Activated CD8-positive, alpha-beta T cell treated with anti-CD3 and anti-CD28 coated beads for 36 hours (primary cell): Measurements from ENCODE around the gene PIEZO1. TPM values are rescaled to one million over a fixed set of nuclear protein-coding genes. Genes with fewer than 3 reads are reported as not detected.

Experiments
- ATAC-seq: fragments of 200-7000 bp; cut with Tn5 transposase; one replicate; pipeline ENCODE4 v1.10.0; 2021; ENCODE audit warnings: mild to moderate bottlenecking, moderate library complexity
- CTCF ChIA-PET: fragments of 350-600 bp; sonication (Branson Sonifier 250); formaldehyde crosslinking; loops from one replicate; lab custom pipeline; 2021; ENCODE audit warnings: antibody characterized with exemption; lab: Charles Lee
- POLR2A ChIA-PET: fragments of 350-600 bp; sonication (Branson Sonifier 250); formaldehyde crosslinking; loops from one replicate; lab custom pipeline; 2021; ENCODE audit warnings: antibody characterized with exemption; lab: Charles Lee
- DNase-seq: peaks from one replicate; pipeline ENCODE4 v3.0.0-alpha.2; 2020
- H3K27ac Mint-ChIP-seq: one replicate; pipeline ENCODE4 v1.8.0; 2021; ENCODE audit warnings: mild to moderate bottlenecking, mixed read lengths
- H3K27me3 Mint-ChIP-seq: one replicate; pipeline ENCODE4 v1.8.0; 2021; ENCODE audit warnings: mixed read lengths
- H3K36me3 Mint-ChIP-seq: one replicate; pipeline ENCODE4 v1.8.0; 2021; ENCODE audit warnings: low read depth, mixed read lengths
- H3K4me1 Mint-ChIP-seq: one replicate; pipeline ENCODE4 v1.8.0; 2021; ENCODE audit warnings: low read depth, mixed read lengths
- H3K4me3 Mint-ChIP-seq: one replicate; pipeline ENCODE4 v1.8.0; 2021; ENCODE audit warnings: mild to moderate bottlenecking, moderate library complexity, mixed read lengths
- H3K9me3 Mint-ChIP-seq: one replicate; pipeline ENCODE4 v1.8.0; 2021; ENCODE audit warnings: mixed read lengths
- CTCF ChIP-seq: fragments of 200-600 bp; IDR thresholded peaks from one replicate; pipeline ENCODE4 v1.8.0; 2022; ENCODE audit warnings: antibody characterized with exemption, mild to moderate bottlenecking
- intact Hi-C: fragments of 100-400 bp; cut with micrococcal nuclease; formaldehyde crosslinking; loops from one replicate; pipeline ENCODE4 v1.10.0; 2022
- total RNA-seq, 2 experiments: library from RNA; stranded (reverse); gene quantifications; one replicate each; pipeline ENCODE4 v1.2.3, GENCODE V29; 2021

Gene PIEZO1
- total RNA-seq, 2 experiments from 2014 or later = 87.7 to 91.8 TPM

- POLR2A ChIA-PET = interaction anchor here (1.0 to 5.7 kb wide), 4 partner anchors 19 to 47 kb away, joined by 3 to 61 read pairs (median 4); partner anchors contain the start of genes CTU2, MVD and RNF166
- ATAC-seq = no peak
Observed at GRCh38 chr16:88684569-88685155, 100.4 kb downstream of the PIEZO1 start.

DNA sequence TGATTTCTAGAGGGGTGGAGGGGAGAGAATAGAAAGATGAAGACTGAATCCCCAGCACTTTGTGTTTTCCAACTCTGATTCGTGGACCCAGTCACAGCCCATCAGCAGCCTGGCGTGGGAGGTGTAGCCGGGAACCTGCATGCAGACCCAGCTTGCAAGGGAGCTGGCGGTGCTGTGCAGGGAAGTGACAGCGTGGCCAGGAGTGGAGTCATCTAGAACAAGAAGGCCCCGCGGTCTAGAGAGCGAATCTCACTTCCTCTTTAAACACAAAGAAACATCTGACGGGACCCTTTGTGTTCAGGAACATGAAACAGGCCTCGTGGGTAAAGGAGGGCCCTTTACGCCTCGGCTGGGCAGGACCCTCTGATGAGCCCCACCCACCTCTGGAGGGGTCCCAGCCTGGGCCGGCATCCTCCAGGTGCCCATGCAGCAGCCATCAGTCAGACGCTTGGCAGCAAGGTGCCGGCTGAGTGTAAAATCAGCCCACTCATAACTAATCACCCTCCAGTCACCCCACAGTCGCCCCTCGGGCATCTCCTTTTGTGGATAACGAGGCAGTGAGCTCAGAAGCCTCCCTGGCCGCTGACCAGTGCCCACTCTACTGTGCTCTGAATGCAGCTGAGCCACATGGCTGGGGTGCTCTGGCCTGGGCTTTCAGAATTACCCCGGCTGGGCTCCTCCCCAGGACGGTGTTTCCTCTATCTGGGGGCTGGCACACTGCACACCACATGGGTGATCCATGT is 103.1 kb downstream of the PIEZO1 start:
- ATAC-seq = peak; percentile 69
- ChIA-PET POLR2A (interaction anchor here (0.7 to 1.8 kb wide), 9 partner anchors 9 to 50 kb away, joined by 3 to 9 read pairs (median 4); no protein-coding TSS in a partner anchor), CTCF (interaction anchor here (1.0 to 2.8 kb wide), 8 partner anchors 11 to 56 kb away, joined by 3 to 9 read pairs (median 6); partner anchors contain the start of gene MVD)
- intact Hi-C loops = no loop called here
- Mint-ChIP-seq H3K9me3 (no peaks in the 10 kb centered on the region), H3K36me3 (peaks cover 2% of the 10 kb centered on the region), H3K27me3 (no peaks in the 10 kb centered on the region), H3K4me3 (peak overlapping the region; percentile 65), H3K4me1 (peaks cover 35% of the 10 kb centered on the region), H3K27ac (peak overlapping the region; percentile 95)
- TF ChIP-seq CTCF = no peak
- DNase-seq = peak; percentile 91

More at GRCh38 chr16:88684569-88685155, 100.4 kb downstream of the PIEZO1 start:
- no peak for TF ChIP-seq CTCF
- H3K4me1 Mint-ChIP-seq = peaks cover 35% of the 10 kb centered on the region
- no peak for DNase-seq
- H3K27me3 Mint-ChIP-seq = no peaks in the 10 kb centered on the region
- intact Hi-C loops = no loop called here
- no peaks in the 10 kb centered on the region for H3K9me3 Mint-ChIP-seq
- CTCF ChIA-PET = interaction anchor here (0.8 to 2.4 kb wide), 12 partner anchors 10 to 1040 kb away, joined by 3 to 16 read pairs (median 4); partner anchors contain the start of gene IL17C
- H3K4me3 Mint-ChIP-seq = peak overlapping the region; percentile 73
- no peak overlapping the region for H3K27ac Mint-ChIP-seq
- H3K36me3 Mint-ChIP-seq = peaks cover 2% of the 10 kb centered on the region

GRCh38 chr16:88681084-88681680 is 103.8 kb downstream of the PIEZO1 start:
- POLR2A ChIA-PET = interaction anchor here (1.0 to 1.8 kb wide), 8 partner anchors 9 to 33 kb away, joined by 3 to 9 read pairs (median 4); no protein-coding TSS in a partner anchor
- peak; percentile 71 for TF ChIP-seq CTCF
- peak overlapping the region; percentile 95 for H3K27ac Mint-ChIP-seq
- peaks cover 2% of the 10 kb centered on the region for H3K36me3 Mint-ChIP-seq
- peak overlapping the region; percentile 65 for H3K4me3 Mint-ChIP-seq
- peak; percentile 32 for ATAC-seq
- CTCF ChIA-PET = interaction anchor here (1.0 to 2.8 kb wide), 9 partner anchors 9 to 56 kb away, joined by 3 to 9 read pairs (median 5); partner anchors contain the start of gene MVD
- peaks cover 35% of the 10 kb centered on the region for H3K4me1 Mint-ChIP-seq
- intact Hi-C loops = no loop called here
- no peaks in the 10 kb centered on the region for H3K27me3 Mint-ChIP-seq
- no peaks in the 10 kb centered on the region for H3K9me3 Mint-ChIP-seq
- peak; percentile 73 for DNase-seq

- intact Hi-C loops = no loop called here
- Mint-ChIP-seq H3K4me1 (peaks cover 35% of the 10 kb centered on the region), H3K36me3 (peaks cover 2% of the 10 kb centered on the region), H3K9me3 (no peaks in the 10 kb centered on the region), H3K27me3 (no peaks in the 10 kb centered on the region), H3K27ac (peak overlapping the region; percentile 95), H3K4me3 (peak overlapping the region; percentile 65)
- ATAC-seq (no peak), DNase-seq (no peak)
- ChIA-PET POLR2A (interaction anchor here (1.0 to 1.8 kb wide), 5 partner anchors 8 to 22 kb away, joined by 3 to 9 read pairs (median 4); no protein-coding TSS in a partner anchor), CTCF (interaction anchor here (1.1 to 2.8 kb wide), 7 partner anchors 8 to 57 kb away, joined by 3 to 9 read pairs (median 6); partner anchors contain the start of gene MVD)
- no peak for TF ChIP-seq CTCF
Observed at GRCh38 chr16:88680554-88681083, 104.4 kb downstream of the PIEZO1 start.
